Skeletal muscle satellite cell (primary cell): Measurements from ENCODE around the gene PLAU.
A peak's percentile ranks its signal among the peaks of the same experiment; 100 is the strongest.

ENCODE experiments used
- H3K27me3 ChIP-seq: 2 replicates; pipeline ENCODE4 v1.7.0; 2013; ENCODE audit warnings: low read length; ENCODE audit not compliant: control insufficient read depth, insufficient read depth
- H3K36me3 ChIP-seq: 2 replicates; pipeline ENCODE4 v1.7.0; 2013; ENCODE audit warnings: mild to moderate bottlenecking, control low read depth, low read length; ENCODE audit not compliant: insufficient read depth
- H3K4me1 ChIP-seq: 2 replicates; pipeline ENCODE4 v1.7.0; 2013; ENCODE audit warnings: low read length; ENCODE audit not compliant: control insufficient read depth, insufficient read depth
- H3K4me2 ChIP-seq: 2 replicates; pipeline ENCODE4 v1.7.0; 2013; ENCODE audit warnings: mild to moderate bottlenecking, low read length
- H3K4me3 ChIP-seq: 2 replicates; pipeline ENCODE4 v1.7.0; 2013; ENCODE audit warnings: low read length
- H3K9ac ChIP-seq: 2 replicates; pipeline ENCODE4 v1.7.0; 2013; ENCODE audit warnings: mild to moderate bottlenecking, low read depth, low read length, moderate library complexity
- H3K9me3 ChIP-seq: replicated peaks from 2 replicates; pipeline ENCODE4 v1.7.0; 2013; ENCODE audit warnings: mild to moderate bottlenecking, control low read depth, low read length

The PLAU gene

DNA sequence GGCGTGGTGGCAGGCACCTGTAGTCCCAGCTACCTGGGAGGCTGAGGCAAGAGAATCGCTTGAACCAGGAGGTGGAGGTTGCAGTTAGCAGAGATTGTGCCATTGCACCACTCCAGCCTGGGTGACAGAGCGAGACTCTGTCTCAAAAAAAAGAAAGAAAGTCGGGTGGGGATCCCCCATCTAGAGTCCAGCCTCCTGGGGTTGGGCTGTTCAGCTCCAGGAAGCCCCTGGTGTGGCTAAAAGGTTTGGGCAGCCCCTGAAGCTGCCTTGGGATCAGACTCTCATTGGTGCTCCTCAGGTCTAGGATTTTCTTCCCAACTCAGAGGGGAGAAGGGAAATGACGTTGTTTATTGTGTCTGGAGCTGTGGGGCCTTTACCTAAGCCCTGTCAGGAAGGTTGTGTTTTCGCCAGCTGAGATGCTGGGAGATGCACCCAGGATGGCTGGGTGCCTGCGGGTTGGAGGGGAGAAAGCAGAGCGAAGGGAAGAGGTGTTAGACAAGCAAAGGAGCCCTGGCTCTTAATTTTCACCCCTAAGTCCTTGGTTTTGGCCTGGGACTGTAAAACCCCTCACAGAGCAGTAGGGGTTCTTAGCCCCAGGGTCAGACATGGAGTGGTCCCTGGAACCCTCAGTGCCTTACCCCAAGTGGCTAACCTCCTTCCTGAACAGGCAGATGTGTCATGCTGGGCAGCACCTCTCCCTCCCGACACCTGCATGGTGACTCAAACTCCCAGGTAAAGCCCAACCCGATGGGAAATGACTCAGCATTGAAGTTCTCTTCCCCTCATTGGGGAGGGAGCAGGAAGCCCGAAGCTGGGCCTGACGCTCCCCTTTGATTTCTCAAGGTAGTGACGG is 21.1 kb downstream of the PLAU start:
- Histone ChIP-seq H3K9ac (no peak overlapping the region), H3K4me3 (no peak overlapping the region), H3K36me3 (no peaks in the 10 kb centered on the region), H3K4me2 (no peak overlapping the region), H3K27me3 (no peaks in the 10 kb centered on the region), H3K9me3 (no peaks in the 10 kb centered on the region), H3K4me1 (no peaks in the 10 kb centered on the region)

DNA sequence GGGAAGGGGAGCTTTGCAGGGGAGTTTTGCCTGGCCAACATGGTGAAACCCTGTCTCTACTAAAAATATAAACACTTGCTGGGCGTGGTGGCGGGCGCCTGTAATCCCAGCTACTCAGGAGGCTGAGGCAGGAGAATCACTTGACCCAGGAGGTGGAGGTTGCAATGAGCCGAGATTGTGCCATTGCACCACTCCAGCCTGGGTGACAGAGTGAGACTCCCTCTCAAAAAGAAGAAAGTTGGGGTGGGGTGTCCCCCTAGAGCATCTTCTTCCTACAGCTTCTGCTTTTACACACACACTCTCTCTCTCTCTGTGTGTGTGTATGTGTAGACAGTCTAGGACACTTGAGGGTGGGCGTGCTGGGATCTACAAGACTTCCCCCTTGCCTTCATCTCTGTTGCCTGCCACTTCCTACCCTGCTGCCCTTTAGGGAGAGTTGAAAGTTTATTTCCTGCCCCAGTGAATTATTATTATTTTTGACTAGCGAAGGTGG is 21.7 kb downstream of the PLAU start:
- H3K4me1 ChIP-seq, result peaks cover 3% of the 10 kb centered on the region
- no peak overlapping the region for H3K9ac ChIP-seq
- H3K4me3 ChIP-seq, result no peak overlapping the region
- H3K9me3 ChIP-seq, result no peaks in the 10 kb centered on the region
- no peaks in the 10 kb centered on the region for H3K36me3 ChIP-seq
- H3K4me2 ChIP-seq, result no peak overlapping the region
- no peaks in the 10 kb centered on the region for H3K27me3 ChIP-seq

DNA sequence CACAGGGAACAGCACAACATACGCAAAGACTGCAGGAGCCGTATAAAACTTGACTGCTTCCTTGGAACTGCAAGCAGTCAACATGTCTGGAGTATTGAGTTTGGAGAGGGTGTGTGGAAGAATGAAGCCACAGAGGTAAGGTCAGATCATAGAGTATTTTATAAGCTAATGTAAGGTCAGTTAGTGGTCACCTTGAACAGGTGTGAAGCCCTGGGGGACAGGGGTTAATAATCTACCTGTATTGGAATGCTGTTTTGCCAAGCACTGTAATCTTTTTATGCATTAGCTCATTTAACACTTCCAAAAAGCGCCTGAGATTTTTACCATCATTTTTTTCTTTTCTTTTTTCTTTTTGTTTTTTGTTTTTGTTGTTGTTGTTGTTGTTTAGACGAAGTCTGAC is 23.1 kb downstream of the PLAU start:
- no peak overlapping the region for H3K9ac ChIP-seq
- H3K4me1 ChIP-seq, result peaks cover 7% of the 10 kb centered on the region
- no peak overlapping the region for H3K4me3 ChIP-seq
- H3K36me3 ChIP-seq, result no peaks in the 10 kb centered on the region
- H3K27me3 ChIP-seq, result no peaks in the 10 kb centered on the region
- H3K9me3 ChIP-seq, result no peaks in the 10 kb centered on the region
- H3K4me2 ChIP-seq, result no peak overlapping the region

DNA sequence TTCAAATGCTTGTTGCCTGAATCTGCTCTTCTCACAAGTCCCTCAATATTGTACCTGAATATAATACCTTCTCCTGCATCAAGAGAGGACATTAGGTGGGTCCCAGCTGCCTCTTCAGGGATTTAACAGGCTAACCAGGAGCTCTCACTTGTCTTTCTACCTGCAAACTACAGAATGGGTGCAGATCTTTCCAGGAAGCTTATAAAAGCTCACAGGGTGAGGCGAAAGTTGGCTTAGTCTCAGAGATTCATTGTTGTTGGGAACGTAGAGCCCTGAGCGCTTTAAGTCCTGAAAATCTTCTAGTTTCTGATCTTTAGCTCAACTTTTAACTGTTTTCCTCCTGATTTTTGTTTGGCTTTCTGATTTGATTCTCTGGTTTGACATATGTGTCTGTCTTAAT is 25.0 kb downstream of the PLAU start:
- H3K9me3 ChIP-seq, result no peaks in the 10 kb centered on the region
- no peaks in the 10 kb centered on the region for H3K36me3 ChIP-seq
- no peak overlapping the region for H3K4me3 ChIP-seq
- H3K4me2 ChIP-seq, result no peak overlapping the region
- peaks cover 13% of the 10 kb centered on the region for H3K4me1 ChIP-seq
- no peaks in the 10 kb centered on the region for H3K27me3 ChIP-seq
- no peak overlapping the region for H3K9ac ChIP-seq

DNA sequence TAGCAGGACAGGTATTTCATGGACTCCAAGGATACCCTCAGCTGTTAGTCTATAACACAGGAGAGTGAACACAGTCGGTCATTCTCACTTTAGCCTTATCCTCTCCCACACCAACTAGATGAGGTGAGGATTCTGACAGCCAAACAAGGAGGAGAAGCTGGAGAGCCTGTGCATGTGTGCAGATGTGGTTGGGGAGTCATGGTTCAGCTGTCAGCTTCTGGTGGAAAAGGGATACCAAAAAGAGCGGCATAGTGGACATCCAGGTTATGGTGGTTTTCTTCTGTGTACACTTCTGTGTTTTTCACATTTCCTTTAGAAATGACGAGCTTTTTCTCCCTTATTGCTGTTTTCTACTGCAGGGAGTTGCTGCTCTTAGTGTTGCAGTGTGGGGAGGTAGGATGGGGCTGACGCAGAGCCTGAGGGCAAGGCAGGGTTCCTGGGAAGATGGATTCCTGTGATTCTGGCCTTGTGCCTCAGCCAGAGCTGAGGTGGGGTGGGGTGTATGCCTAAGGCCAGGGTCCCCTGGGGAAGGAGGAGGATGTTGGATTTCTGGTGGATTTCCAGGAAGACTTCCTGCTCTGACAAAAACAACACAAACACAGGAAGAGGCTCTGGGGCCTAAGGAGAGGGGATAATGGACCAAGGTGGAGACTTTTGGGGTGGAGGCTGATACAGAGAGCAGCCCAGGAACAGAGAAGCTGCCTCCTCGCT is 26.6 kb downstream of the PLAU start:
- H3K36me3 ChIP-seq, result no peaks in the 10 kb centered on the region
- no peak overlapping the region for H3K4me2 ChIP-seq
- H3K9me3 ChIP-seq, result no peaks in the 10 kb centered on the region
- no peak overlapping the region for H3K4me3 ChIP-seq
- H3K27me3 ChIP-seq, result no peaks in the 10 kb centered on the region
- H3K4me1 ChIP-seq, result peaks cover 25% of the 10 kb centered on the region
- H3K9ac ChIP-seq, result no peak overlapping the region

DNA sequence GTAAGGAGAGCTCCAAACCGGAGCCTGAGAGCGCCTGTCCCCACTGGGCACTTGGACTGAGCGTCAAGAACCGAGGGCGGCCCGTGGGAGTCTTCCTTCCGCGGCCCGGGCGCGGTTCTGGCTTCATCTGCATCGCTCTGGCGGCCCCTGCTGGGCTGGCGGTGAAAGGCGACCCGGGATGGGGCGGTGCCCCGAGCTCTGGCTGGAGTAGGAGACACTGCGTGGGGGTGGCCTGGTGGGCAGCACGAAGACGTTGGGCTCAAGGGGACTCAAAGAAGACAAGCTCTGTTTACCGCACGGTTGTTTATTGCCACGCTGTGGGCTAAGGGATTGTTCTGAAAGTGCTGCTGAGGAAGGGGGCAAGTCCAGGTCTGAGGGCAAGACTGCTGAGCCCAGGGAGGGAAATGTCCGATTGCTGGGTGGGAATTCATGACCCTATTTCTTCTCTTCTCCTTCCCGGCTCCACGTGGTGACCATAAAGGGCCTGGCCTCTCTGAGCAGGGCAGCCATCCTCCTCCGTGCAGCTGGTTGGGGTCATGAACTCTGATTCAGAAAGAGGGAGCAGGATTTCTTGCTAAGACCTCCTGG is 29.8 kb downstream of the PLAU start:
- no peaks in the 10 kb centered on the region for H3K27me3 ChIP-seq
- H3K36me3 ChIP-seq, result no peaks in the 10 kb centered on the region
- peaks cover 25% of the 10 kb centered on the region for H3K4me1 ChIP-seq
- H3K9me3 ChIP-seq, result no peaks in the 10 kb centered on the region
- H3K4me3 ChIP-seq, result peak overlapping the region; percentile 52
- H3K9ac ChIP-seq, result peak overlapping the region; percentile 73
- peak overlapping the region; percentile 73 for H3K4me2 ChIP-seq

DNA sequence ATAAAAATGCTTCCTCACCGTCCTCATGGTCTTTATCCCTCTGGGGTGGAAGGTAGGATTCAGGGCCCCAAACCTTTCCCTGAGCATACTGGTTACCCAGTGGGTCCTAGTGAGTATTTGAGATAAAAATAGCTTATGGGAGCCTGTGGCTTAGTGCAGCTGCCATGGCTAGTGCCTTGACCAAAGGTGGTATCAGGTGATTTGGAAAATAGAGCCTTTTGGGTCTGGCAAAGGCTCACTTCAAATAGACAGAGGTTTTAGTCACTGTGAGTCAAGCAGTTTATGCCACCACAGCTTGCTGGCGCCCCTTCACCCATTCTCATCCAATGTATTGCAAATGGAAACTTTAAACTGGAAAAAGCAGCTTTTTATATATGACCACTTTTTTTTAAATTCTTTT is 30.4 kb downstream of the PLAU start:
- H3K4me3 ChIP-seq, result no peak overlapping the region
- H3K4me1 ChIP-seq, result peaks cover 25% of the 10 kb centered on the region
- peak overlapping the region; percentile 73 for H3K4me2 ChIP-seq
- no peaks in the 10 kb centered on the region for H3K36me3 ChIP-seq
- peak overlapping the region; percentile 73 for H3K9ac ChIP-seq
- no peaks in the 10 kb centered on the region for H3K27me3 ChIP-seq
- H3K9me3 ChIP-seq, result no peaks in the 10 kb centered on the region

DNA sequence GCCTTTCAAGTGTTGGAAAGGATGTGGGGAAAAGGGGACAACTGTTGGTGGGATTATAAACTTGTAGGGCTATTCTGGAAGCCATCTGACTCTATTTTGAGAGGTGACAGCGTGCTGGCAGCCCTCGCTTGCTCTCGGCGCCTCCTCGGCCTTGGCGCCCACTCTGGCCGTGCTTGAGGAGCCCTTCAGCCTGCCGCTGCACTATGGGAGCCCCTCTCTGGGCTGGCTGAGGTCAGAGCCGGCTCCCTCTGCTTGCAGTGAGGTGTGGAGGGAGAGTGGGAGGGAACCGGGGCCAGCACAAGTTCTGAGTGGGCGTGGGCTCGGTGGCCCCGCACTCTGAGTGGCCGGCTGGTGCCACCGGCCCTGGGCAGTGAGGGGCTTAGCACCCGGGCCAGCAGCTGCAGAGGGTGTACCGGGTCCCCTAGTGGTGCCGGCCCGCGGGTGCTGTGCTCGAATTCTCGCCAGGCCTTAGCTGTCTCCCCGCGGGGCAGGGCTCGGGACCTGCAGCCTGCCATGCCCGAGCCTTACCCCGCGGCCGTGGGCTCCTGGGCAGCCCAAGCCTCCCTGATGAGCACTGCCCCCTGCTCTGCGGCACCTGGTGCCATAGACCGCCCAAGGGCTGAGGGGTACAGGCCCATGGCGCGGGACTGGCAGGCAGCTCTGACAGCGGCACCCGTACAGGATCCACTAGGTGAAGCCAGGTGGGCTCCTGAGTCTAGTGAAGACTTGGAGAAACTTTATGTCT is 33.6 kb downstream of the PLAU start:
- H3K27me3 ChIP-seq, result no peaks in the 10 kb centered on the region
- no peaks in the 10 kb centered on the region for H3K9me3 ChIP-seq
- H3K9ac ChIP-seq, result no peak overlapping the region
- no peaks in the 10 kb centered on the region for H3K36me3 ChIP-seq
- H3K4me3 ChIP-seq, result no peak overlapping the region
- no peak overlapping the region for H3K4me2 ChIP-seq
- H3K4me1 ChIP-seq, result peaks cover 18% of the 10 kb centered on the region

DNA sequence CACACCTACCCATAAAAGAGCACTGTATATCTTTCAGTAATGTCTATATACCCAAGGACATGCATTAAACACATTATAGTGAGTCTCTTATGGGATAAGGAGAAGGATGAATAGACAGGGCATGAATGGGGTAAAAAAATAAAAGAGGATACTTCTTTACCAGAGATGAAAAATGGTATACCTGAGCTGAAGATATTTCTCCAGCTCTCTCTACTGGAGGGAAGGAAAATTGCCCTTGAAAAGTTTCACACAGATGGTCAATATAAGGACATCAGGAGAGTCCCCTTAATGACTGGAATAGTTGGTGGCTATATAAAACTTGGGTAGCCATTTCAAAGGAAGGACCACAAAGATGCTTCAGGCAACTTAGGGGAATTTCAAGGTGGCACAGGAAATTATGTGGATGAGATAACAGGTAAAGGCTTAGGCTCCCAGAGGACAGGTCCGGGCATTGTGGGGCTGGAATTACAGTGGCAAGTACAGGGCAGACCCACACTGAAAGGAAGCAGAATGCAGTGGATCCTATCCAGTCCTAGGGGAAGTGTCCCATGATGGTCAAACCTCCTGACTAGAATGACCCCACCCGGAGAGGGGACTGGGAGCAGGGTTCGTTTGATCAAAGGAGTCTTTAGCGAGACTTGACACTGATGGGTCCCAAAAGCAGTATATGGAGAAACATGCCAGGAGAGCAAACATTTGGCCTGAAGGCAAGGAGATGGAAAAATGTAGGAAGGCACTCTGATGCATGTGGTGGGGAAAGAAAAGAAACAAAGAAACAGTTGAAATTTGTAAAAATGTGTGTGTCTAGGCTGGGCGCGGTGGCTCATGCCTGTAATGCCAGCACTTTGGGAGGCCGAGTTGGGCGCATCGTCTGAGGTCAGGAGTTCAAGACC is 35.6 kb downstream of the PLAU start:
- H3K4me1 ChIP-seq, result peaks cover 6% of the 10 kb centered on the region
- H3K36me3 ChIP-seq, result no peaks in the 10 kb centered on the region
- H3K27me3 ChIP-seq, result no peaks in the 10 kb centered on the region
- H3K9ac ChIP-seq, result no peak overlapping the region
- no peaks in the 10 kb centered on the region for H3K9me3 ChIP-seq
- no peak overlapping the region for H3K4me2 ChIP-seq
- no peak overlapping the region for H3K4me3 ChIP-seq

DNA sequence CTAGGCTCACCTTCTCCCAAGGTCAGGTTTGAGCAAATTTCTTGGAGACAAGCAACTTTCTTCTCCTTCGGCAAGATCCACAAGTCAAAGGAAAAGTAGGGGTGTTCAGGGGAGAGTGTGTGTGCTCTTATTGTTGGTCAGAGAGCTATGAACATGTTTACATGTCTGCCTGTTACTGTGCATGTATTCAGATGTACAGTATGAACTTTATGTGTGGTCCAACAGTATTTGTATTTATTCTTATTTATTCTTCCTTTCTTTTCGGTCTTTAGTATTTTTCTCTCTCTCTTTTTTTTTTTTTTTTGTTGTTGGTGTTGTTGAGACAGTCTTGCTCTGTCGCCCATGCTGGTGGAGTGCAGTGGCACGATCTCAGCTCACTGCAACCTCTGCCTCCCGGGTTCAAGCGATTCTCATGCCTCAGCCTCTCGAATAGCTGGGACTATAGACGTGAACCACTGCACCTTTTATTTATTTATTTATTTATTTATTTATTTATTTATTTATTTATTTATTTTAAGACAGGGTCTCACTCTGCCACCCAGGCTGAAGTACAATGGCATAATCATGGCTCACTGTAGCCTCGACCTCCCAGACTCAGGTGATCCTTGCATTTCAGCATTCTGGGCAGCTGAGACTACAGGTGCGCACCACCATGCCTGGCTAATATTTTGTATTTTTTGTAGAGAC is 38.2 kb downstream of the PLAU start:
- no peaks in the 10 kb centered on the region for H3K36me3 ChIP-seq
- no peaks in the 10 kb centered on the region for H3K9me3 ChIP-seq
- no peaks in the 10 kb centered on the region for H3K4me1 ChIP-seq
- H3K9ac ChIP-seq, result no peak overlapping the region
- no peak overlapping the region for H3K4me2 ChIP-seq
- no peaks in the 10 kb centered on the region for H3K27me3 ChIP-seq
- no peak overlapping the region for H3K4me3 ChIP-seq
